Cerebellar cortex (tissue), 1 donor: ENCODE data around the gene SELENOM.
"Not testable (repeated sequence)": the region's sequence is repeated elsewhere in the genome, so short reads cannot be mapped to it uniquely, and the experiment has no call there.

Experiments
- DNase-seq: peaks from one replicate; pipeline ENCODE4 v3.0.0-alpha.2; 2015; ENCODE audit warnings: low spot score

SELENOM gene

DNA sequence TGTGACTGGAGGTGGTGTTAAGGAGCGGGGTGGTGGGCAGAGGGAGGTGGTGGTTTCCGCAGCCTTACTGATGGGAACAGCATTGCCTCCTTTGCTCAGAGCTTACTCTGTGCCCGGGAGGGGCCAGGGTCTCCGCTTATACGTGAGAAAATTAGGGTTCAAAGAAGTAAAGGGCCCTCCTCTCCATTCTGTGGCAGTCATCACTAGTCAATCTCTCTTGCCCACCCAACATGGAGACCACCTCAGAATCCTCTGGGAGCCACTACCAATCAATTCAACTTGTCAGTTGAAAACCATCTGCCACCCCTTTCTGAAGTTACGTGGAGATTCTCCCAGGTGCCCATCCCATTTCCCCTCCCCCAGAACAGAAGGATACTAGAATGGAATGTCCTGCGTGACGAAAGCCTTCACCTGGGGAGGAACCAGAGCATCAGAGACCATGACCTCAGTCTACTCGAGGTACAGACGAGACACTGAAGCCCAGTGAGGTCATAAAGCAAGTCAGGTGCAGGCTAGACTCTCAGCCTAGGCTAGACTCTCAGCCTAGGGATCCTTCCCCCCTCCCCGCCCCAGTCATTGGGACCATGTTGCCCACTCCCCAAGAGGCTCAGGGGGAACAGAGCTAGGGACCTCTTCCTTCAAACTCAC is 2.0 kb downstream of the SELENOM start:
- no peak for DNase-seq

DNA sequence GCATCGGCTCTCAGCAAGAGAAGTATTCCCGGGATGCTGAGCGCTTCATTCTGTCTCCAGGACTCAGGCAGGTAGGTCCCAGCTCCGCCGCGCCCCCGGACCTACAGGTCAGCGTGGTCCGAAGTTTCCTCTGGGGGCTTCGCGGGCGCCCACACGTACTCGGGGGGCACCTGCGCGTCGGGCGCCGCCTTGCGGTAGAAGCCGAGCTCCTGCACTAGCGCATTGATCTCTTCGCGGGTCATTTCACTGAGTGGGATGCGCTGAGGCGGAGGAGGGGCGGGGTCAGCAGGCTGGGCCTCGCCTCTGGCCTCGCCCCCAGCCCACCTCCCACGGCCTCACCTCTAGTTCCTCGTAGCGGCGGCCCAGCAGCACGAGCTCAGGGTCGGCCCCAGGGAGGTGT is 2.5 kb downstream of the SELENOM start:
- no peak for DNase-seq

DNA sequence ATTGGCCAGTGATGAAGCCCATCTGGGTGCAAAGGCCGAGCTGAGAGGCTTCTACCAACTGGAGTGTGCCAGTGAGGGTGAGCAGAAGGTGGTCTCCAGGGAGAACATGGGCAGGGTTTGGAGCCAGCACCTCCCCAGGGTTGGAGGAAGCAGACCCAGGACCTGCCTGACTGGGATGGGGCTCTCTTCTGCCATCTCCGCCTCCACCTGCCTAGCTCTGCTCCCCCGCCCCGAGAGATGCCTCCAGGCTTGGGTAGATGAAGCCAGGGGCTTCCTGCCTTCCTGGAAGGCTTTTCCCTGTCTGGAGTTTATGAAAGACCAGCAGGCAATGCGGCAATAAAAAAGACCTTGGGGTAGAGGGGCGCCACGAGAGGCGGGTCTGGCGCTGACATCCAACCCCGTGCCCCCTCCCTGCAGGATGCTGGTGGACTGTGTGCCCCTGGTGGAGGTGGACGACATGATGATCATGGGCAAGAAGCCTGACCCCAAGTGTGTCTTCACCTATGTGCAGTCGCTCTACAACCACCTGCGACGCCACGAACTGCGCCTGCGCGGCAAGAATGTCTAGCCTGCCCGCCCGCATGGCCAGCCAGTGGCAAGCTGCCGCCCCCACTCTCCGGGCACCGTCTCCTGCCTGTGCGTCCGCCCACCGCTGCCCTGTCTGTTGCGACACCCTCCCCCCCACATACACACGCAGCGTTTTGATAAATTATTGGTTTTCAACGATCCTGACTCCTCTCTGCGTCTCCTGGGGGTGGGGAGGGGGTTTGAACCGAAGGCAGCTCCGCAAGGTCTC is 3.3 kb downstream of the SELENOM start:
- no peak for DNase-seq

DNA sequence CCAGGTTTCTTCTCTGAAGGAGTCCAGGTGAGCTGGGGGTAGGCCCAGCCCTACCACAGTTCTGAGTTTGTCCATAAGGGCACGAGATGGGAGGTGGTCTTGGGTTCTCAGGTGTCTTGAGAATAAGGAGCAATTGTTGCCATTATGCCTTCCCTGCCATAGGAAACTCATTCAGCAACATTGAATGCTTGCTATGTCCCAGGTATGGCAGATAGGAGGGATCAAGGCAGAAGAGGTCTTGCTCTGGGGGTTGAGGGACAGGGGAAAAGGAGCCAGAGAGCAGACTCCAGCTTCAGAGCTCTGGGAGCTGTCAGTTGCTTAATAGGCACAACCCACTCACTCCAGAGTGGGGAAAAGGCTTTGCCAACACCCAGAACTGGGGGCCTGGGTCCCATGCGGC is 4.3 kb downstream of the SELENOM start:
- DNase-seq = no peak

DNA sequence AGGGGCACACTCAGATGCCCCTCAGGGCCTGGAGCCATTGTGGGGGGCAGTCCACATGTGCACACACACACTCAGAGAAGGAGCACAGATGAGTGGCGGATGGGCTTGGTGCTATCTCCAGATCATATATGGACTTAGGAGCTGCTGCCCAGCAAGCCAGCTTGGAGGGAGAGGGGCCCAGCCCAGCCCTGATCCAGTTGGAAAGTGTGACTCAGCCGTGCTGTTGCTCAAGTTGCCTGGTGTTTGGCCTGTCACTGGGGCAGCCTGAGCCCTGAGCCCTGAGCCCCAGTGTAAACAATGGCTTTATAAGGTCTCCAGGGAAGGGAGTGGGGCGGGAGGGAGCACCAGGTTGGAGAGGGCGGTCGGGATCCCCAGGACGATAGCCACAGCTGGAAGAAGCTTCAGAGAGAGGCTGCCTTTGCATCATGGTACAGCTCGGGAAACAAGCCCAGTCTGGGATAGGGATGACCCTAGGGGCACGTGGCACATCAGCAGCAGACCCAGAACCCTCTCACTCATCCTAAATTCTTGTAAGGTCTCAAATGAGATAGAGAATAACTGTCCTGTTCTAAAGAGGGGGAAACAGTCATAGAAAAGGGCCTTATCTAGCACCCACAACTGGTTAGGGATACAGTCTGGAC is 4.8 kb downstream of the SELENOM start:
- no peak for DNase-seq

DNA sequence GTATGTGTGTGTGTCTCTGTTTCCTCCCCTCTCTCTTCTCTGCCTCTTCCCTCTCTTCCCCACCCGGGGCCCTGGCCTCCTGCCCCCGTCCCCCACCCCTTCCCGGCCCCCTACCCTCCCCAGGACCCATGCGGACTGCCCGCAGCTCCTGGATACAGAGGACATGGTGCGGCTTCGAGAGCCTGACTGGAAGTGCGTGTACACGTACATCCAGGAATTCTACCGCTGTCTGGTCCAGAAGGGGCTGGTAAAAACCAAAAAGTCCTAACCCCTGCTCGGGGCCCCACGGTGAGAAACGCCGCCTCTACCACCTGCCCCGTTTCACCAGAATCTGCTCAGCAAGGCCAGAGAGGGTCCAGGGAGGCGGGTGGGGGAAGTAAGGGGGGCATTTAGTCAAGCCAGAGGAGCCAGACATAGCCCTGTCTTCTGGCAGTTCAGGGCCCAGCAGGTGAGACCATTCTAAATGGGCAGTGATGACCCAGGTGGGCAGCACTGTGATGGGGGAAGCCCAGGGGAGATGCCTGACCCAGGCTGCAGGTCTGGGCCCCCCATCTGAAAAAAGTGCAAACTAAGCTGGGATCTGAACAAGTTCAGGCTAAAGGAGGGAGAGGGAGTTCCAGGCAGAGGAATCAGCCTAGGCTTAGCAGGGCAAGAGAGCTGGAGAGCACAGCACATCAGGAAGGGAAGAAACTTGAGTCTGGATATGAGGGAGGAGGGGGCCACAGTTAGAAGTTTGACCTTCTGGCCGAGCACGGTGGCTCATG is 6.4 kb downstream of the SELENOM start:
- DNase-seq = no peak

DNA sequence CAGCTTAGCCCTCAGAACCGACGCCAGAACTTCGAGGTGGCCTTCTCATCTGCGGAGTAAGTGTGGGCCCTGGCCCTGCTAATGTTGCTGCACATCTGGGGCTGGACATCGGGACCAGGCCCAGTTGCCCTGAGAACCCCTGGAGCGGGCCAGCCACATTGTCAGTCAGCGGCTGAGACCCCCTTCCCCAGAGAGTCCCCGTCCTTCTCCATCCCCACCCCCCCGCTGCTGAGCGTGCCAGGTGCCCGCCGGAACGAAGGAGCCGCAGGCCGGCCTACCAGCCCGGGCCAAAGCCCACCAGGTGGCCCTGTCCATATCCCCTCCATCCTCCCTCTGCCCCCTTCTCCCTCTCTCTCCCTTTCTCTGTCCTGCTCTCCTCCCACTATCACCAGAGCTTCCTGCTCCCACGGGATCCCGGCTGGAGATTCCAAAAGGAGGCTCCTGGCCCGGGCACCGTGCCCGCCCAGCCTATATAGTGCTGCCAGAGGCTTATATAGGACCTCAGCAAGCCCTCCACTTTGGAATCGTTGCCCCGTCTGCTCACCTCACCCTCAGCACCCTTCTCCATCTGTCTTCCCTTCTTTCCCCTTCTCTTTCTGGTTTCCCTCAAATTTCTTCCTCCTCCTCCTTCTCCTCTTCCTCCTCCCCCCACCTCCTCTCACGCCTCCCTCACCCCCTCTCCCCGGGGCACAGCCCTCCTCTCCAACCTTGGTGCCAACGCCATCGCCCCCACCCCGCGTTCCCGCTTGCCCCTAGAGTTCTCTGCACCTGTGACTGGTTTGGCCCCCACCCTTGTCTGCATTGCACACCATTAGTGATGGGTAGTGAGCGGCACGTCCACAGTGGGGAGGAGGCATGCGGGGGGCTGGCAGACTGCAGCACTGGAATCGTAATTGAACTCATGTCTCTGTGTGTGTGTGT is 7.3 kb downstream of the SELENOM start:
- no peak for DNase-seq

DNA sequence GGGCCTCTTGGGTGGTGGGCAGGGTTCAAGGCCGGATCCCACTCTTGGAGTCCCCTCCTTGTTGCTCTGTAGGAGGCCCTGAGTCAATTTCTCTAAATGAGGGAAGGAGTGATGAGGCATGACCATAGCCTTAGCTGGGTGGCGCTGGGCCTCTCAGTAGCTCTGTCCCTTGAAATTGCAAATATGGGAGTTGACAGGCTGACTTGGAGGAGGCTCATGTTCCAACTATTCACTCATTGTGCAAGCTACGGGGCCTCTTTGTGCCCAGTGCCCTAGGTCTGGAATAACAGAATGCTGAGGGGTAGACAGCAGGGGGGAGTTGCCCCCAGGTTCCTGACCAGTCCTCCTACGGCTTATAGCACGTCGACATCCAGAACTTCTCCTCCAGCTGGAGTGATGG is 8.0 kb downstream of the SELENOM start:
- no peak for DNase-seq

DNA sequence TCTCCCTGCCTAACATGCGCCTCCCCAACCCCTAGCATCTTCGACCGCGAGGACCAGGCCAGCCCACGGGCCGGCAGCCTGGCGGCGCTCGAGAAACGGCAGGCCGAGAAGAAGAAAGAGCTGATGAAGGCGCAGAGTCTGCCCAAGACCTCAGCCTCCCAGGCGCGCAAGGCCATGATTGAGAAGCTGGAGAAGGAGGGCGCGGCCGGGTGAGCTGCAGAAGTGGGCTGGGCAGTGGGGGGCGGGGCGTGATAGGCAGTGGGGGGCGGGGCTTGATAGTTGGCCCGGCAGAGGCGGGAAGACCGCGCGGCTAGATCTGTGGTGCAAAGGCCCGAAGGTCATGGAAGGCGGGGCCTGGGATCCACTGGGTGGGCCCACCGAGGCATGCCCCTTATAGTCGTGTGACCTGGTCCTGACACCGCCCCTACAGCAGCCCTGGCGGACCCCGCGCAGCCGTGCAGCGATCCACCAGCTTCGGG is 8.7 kb downstream of the SELENOM start:
- DNase-seq = no peak

DNA sequence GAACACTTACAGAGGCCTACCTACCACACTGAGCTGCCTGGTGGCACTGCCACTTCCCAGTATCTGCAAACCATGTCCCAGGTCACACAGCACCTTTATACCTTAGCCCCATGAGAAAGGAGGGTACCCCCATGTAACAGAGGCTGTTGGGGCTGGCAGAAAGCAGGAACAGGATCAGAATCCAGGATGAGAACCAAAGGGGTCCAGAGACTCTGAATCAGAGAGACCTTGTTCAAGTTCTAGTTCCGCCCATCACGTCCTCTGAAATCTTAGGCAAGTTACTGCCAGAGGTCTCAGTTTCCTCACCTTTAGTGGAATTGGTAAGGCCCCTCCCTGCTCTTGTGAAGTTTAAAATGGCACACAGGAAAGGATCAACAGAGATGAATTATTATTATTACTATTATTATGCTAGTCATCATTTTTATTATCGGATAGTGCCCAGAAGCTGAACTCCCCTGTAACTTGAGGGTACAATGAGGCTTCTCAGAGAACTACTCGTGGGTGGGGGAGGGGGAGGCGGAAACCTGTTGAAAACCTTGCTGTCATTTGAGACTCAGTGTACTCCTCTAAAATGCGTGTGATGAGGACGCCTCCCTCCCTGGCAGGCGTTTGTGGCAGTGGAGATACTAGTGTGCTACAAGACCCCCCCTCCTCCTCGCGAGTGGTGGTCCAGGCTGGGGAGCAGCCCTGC is 9.3 kb downstream of the SELENOM start:
- DNase-seq = no peak

DNA sequence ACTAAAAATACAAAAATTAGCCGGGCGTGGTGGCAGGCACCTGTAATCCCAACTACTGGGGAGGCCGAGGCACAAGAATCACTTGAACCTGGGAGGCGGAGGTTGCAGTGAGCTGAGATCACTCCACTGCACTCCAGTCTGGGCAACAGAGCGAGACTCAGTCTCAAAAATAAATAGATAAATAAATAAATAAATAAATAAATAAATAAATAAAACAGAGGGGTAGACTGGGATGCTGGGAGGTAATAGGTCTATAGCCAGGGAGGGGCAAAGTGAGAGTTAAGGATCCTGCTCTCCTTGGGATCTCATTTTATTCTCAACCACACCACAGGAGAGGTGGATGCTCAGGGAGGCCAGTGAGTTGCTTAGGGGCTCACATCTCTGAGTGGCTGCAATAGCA is 9.8 kb downstream of the SELENOM start:
- not testable (repeated sequence) for DNase-seq

DNA sequence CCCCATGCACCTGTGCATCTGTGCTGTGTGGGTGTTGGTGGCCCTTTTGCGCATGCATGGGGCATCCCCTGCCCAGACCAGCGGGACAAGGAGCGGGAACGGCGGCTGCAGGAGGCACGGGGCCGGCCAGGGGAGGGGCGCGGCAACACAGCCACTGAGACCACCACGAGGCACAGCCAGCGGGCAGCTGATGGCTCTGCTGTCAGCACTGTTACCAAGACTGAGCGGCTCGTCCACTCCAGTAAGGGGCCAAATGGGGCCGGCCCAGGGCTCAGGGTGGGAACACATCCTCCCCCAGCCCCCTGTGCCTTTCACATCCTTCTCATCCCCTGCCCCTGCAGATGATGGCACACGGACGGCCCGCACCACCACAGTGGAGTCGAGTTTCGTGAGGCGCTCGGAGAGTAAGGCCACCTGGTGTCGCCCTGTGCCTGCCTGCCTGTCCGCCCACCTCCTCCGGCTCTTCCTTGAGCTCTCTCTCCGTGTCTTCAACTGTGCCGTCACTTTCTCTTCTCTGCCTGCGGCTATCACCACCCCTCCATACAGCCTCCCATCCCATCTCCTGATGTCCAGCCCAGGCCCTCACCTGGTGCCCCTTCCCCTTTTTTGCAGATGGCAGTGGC is 10.6 kb downstream of the SELENOM start:
- no peak for DNase-seq

DNA sequence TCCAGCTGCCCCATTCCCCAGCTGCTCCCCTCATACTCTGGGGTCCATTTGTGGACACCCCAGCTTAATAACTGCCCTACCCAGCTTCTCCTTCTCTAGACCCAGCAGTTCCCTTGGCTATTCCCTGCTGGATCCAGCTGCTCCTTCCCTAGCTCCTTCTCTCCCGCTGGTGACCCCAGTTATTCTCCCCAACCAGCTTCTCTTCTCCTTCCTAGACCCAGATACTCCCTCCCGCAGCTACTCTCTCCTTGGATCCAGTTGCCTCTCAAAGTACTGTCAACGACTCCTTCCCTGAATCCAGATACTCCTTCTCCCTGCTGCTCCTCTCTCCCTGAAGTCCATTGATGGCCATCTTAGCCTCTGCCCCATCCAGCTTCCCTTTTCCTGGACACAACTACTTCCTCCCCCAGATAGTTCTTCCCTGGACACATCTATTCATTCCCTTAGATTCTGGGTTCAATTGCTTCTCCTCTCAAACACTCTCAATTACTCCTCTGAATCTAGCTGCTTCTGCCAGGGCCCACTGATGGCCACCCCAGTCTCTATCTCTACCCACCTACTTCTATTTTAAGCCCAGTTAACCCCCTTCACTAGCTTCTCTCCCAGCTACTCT is 11.6 kb downstream of the SELENOM start:
- DNase-seq = no peak

DNA sequence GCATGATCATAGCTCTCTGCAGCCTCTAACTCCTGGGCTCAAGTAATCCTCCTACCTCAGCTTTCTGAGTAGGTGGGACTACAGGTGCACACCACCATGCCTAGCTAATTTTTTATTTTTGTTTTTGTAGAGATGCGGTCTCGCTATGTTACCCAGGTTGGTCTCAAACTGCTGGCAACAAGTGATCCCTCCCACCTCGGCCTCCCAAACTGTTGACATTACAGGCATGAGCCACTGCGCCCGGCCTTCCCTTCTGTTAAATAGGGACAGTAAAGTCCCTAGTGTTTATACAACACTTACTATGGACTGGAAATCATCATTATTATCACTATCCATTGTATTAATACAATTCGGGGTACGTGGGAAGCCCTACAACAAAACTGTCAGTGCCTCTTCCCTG is 12.6 kb downstream of the SELENOM start:
- DNase-seq = no peak

DNA sequence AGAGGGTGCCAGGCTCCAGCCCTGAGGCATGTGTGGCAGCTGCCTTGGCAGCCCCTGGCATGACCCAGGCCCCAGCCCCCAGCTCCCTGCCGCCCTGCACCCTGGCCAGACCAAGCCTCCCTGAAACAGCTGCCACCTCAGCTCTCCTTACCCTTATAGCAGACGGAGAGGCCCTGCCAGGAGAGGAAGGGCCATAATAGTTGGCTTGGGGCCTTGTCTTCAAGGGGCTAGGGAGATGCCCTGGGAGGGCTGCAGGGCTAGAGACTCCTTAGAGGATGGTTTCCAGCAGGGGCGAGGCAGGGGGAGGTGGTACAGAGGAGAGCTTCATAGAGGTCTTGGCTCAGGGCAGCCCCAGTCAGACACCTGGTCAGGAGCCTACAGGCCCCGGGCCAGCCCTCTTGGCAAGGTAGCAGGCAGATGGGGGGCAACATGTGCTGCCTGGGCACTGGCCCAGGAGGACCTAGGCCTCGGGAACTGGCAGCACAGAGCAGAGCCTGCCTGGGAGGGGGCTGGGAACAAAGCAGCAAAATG is 13.3 kb downstream of the SELENOM start:
- peak; percentile 88 for DNase-seq

DNA sequence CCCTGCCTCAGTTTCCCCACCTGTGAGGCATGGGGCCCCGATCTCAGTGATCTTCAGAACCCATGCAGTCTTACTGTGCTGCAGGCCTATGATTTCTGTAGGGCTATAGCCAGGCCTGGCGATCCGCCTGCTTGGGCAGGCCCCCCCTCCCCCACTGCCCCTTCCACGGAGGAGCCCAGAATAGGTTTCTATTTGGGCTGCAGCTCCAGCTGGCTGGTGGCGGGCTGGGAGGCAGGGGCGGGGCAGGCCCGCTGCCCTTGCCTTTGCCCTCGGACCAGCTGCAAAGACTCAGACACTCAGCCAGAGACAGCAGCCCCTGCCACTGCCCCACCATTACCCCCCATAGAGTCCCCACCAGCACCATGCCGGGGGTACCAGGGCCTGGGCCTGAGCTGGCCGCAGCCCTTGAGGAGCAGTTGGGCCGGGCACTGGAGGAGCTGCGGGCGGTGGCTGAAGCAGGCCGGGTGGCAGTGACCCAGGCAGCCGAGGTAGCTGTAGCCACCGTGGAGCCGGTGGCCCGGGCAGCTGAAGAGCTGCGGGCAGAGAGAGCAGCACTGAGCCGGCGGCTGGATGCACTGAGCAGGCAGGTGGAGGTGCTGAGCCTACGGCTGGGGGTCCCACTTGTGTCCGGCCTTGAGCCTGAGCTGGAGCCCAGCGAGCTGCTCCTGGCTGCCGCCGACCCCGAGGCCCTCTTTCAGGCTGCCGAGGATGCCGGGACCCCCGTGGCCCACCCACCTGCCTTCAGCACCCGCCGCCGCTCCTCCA is 14.1 kb downstream of the SELENOM start:
- peak; percentile 34 for DNase-seq

DNA sequence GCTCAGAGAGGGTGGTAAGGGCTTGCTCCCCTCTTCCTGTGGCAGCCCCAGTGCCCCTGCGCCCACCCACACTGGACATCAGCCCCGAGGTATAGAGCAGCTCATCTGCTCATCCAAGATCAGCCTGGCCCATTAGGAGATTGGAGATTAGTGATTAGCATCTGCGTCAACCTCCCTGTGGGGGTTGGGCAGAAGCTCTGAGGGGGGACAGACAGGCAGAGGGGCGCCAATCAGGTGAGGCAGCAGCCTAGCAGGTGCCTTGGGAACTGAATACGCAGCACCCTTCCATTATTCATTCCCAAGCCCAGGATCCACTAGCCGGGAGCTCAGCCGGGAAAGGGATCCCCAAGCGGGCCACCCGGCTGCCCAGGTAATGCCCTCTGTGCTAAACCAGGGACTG is 15.2 kb downstream of the SELENOM start:
- DNase-seq = no peak

DNA sequence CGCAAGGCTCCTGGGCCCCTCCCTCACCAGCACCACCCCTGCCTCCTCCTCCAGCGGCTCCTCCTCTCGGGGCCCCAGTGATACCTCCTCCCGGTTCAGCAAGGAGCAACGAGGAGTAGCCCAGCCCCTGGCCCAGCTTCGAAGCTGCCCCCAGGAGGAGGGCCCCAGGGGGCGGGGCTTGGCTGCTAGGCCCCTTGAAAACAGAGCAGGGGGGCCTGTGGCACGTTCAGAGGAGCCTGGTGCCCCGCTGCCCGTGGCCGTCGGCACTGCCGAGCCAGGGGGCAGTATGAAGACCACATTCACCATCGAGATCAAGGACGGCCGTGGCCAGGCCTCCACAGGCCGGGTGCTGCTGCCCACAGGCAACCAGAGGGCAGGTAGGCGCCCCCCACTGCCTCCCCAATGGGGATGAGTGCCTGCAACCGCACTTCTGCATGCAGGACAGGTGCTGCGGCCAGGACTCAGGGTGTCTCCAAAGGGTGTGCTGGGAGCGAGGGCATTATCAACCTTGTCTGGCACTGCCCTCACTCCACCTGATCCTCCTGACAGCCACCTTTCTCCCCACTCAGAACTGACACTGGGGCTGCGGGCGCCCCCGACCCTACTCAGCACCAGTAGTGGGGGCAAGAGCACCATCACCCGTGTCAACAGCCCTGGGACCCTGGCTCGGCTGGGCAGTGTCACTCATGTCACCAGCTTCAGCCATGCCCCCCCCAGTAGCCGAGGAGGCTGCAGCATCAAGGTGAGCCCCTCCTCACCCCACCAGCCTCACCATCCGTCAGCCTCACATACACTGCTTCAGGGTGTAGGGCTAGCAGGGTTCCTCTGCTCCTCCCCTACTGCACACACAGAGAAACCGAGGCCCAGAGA is 16.0 kb downstream of the SELENOM start:
- no peak for DNase-seq
